WTC11 (cell line): ENCODE results near the gene LRRC8C.

Source experiments
- ELF4 ChIP-seq: sonication (generic); formaldehyde crosslinking; IDR thresholded peaks from 2 replicates; pipeline ENCODE4 v1.8.1; 2022; ENCODE audit warnings: low read depth, mild to moderate bottlenecking, moderate library complexity, missing genetic modification reagents
- GABPB1 ChIP-seq: sonication (generic); formaldehyde crosslinking; IDR thresholded peaks from 2 replicates; pipeline ENCODE4 v1.8.1; 2023; ENCODE audit warnings: mild to moderate bottlenecking, missing genetic modification reagents
- KAT7 ChIP-seq: sonication (generic); formaldehyde crosslinking; IDR thresholded peaks from 2 replicates; pipeline ENCODE4 v1.8.1; 2023; ENCODE audit warnings: missing genetic modification reagents, mild to moderate bottlenecking, borderline replicate concordance
- MAX ChIP-seq: sonication (generic); formaldehyde crosslinking; IDR thresholded peaks from 2 replicates; pipeline ENCODE4 v1.8.0; 2022; ENCODE audit warnings: mild to moderate bottlenecking, missing genetic modification reagents
- MXD4 ChIP-seq: fragments of 250-450 bp; sonication (Bioruptor Pico); IDR thresholded peaks from 2 replicates; pipeline ENCODE4 v1.8.0; 2021; ENCODE audit warnings: mild to moderate bottlenecking, moderate library complexity, borderline replicate concordance
- ZNF416 ChIP-seq: fragments of 250-450 bp; sonication (Bioruptor Pico); IDR thresholded peaks from 2 replicates; pipeline ENCODE4 v1.9.0; 2021; ENCODE audit warnings: mild to moderate bottlenecking, inconsistent platforms
- TF ChIP-seq, protein P1 (sequence below): fragments of 200-600 bp; IDR thresholded peaks from 2 replicates; pipeline ENCODE4 v1.8.0; 2022; ENCODE audit warnings: antibody characterized with exemption
- TF ChIP-seq, protein P2 (sequence below): sonication (generic); formaldehyde crosslinking; IDR thresholded peaks from 2 replicates; pipeline ENCODE4 v1.8.1; 2023; ENCODE audit warnings: mild to moderate bottlenecking, missing genetic modification reagents, borderline replicate concordance
- TF ChIP-seq, protein P3 (sequence below): sonication (generic); formaldehyde crosslinking; conservative IDR thresholded peaks from 2 replicates; pipeline ENCODE4 v1.8.1; 2022; ENCODE audit warnings: mild to moderate bottlenecking, missing genetic modification reagents
- TF ChIP-seq, protein P4 (sequence below): sonication (generic); formaldehyde crosslinking; IDR thresholded peaks from 2 replicates; pipeline ENCODE4 v1.8.1; 2023; ENCODE audit warnings: mild to moderate bottlenecking, moderate library complexity, missing genetic modification reagents

DNA sequence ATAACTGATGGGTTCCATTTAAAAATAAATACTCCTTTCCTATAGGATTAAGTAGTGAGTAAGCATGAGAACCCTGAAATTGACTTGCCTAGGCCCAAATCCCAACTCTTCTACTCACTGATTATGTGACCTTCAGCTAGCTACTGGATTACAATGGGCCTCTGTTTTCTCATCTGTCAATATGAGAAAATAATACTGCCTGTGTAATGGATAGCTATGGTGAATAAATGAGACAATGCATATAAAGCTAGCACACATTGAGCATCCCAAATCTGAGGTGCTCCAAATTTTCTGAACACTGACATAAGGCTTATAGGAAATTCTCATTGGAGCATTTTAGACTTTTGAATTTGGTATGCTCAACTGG, 5.3 kb upstream of the LRRC8C start:
- TF ChIP-seq MAX (CRISPR knock-in tag) (no peak), ZNF416 (no peak), ELF4 (CRISPR knock-in tag) (no peak), KAT7 (CRISPR knock-in tag) (no peak), GABPB1 (CRISPR knock-in tag) (no peak), MXD4 (CRISPR knock-in tag) (no peak)
- TF ChIP-seq, protein P1, sequence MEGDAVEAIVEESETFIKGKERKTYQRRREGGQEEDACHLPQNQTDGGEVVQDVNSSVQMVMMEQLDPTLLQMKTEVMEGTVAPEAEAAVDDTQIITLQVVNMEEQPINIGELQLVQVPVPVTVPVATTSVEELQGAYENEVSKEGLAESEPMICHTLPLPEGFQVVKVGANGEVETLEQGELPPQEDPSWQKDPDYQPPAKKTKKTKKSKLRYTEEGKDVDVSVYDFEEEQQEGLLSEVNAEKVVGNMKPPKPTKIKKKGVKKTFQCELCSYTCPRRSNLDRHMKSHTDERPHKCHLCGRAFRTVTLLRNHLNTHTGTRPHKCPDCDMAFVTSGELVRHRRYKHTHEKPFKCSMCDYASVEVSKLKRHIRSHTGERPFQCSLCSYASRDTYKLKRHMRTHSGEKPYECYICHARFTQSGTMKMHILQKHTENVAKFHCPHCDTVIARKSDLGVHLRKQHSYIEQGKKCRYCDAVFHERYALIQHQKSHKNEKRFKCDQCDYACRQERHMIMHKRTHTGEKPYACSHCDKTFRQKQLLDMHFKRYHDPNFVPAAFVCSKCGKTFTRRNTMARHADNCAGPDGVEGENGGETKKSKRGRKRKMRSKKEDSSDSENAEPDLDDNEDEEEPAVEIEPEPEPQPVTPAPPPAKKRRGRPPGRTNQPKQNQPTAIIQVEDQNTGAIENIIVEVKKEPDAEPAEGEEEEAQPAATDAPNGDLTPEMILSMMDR, result no peak
- TF ChIP-seq, protein P2, sequence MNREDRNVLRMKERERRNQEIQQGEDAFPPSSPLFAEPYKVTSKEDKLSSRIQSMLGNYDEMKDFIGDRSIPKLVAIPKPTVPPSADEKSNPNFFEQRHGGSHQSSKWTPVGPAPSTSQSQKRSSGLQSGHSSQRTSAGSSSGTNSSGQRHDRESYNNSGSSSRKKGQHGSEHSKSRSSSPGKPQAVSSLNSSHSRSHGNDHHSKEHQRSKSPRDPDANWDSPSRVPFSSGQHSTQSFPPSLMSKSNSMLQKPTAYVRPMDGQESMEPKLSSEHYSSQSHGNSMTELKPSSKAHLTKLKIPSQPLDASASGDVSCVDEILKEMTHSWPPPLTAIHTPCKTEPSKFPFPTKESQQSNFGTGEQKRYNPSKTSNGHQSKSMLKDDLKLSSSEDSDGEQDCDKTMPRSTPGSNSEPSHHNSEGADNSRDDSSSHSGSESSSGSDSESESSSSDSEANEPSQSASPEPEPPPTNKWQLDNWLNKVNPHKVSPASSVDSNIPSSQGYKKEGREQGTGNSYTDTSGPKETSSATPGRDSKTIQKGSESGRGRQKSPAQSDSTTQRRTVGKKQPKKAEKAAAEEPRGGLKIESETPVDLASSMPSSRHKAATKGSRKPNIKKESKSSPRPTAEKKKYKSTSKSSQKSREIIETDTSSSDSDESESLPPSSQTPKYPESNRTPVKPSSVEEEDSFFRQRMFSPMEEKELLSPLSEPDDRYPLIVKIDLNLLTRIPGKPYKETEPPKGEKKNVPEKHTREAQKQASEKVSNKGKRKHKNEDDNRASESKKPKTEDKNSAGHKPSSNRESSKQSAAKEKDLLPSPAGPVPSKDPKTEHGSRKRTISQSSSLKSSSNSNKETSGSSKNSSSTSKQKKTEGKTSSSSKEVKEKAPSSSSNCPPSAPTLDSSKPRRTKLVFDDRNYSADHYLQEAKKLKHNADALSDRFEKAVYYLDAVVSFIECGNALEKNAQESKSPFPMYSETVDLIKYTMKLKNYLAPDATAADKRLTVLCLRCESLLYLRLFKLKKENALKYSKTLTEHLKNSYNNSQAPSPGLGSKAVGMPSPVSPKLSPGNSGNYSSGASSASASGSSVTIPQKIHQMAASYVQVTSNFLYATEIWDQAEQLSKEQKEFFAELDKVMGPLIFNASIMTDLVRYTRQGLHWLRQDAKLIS (CRISPR knock-in tag), result no peak
- TF ChIP-seq, protein P3, sequence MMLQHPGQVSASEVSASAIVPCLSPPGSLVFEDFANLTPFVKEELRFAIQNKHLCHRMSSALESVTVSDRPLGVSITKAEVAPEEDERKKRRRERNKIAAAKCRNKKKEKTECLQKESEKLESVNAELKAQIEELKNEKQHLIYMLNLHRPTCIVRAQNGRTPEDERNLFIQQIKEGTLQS (CRISPR knock-in tag), result no peak
- TF ChIP-seq, protein P4, sequence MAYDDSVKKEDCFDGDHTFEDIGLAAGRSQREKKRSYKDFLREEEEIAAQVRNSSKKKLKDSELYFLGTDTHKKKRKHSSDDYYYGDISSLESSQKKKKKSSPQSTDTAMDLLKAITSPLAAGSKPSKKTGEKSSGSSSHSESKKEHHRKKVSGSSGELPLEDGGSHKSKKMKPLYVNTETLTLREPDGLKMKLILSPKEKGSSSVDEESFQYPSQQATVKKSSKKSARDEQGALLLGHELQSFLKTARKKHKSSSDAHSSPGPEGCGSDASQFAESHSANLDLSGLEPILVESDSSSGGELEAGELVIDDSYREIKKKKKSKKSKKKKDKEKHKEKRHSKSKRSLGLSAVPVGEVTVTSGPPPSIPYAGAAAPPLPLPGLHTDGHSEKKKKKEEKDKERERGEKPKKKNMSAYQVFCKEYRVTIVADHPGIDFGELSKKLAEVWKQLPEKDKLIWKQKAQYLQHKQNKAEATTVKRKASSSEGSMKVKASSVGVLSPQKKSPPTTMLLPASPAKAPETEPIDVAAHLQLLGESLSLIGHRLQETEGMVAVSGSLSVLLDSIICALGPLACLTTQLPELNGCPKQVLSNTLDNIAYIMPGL, result no peak
